GM12875 (cell line): ENCODE results near the gene TMSB10.

Experiments used
- H3K4me3 ChIP-seq: one replicate; pipeline ENCODE4 v1.5.1; 2011; ENCODE audit warnings: low read depth, low read length, control low read depth
- TF ChIP-seq, protein P1 (sequence below): IDR thresholded peaks from 2 replicates; pipeline ENCODE4 v1.5.1; 2011; ENCODE audit warnings: low read depth, mild to moderate bottlenecking, control low read depth, inconsistent platforms, low read length, moderate library complexity, borderline replicate concordance; ENCODE audit not compliant: insufficient read depth

Gene TMSB10

DNA sequence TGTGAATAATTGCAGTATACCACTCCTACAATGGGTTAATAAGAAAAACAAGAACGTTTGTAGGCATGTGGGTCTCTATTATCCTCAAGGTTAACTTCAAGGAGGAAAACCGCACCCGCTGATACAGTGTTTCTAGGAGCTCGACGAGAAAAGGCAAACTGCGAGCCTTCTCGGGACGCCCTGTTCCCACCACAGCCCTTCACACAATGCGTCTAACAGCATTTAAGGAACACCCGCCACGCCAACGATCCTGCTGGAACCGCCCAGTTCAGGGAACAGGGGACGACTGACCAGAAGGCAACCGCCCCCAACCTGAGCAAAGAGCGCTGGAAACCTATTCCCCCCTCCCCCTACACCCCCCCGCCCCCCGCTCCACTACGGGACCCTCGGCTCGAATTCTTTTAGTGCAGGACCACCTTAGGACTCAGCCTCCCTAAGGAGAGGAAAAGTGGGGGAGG lies 710 bp upstream of the TMSB10 start:
- TF ChIP-seq, protein P1, sequence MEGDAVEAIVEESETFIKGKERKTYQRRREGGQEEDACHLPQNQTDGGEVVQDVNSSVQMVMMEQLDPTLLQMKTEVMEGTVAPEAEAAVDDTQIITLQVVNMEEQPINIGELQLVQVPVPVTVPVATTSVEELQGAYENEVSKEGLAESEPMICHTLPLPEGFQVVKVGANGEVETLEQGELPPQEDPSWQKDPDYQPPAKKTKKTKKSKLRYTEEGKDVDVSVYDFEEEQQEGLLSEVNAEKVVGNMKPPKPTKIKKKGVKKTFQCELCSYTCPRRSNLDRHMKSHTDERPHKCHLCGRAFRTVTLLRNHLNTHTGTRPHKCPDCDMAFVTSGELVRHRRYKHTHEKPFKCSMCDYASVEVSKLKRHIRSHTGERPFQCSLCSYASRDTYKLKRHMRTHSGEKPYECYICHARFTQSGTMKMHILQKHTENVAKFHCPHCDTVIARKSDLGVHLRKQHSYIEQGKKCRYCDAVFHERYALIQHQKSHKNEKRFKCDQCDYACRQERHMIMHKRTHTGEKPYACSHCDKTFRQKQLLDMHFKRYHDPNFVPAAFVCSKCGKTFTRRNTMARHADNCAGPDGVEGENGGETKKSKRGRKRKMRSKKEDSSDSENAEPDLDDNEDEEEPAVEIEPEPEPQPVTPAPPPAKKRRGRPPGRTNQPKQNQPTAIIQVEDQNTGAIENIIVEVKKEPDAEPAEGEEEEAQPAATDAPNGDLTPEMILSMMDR = no peak
- H3K4me3 ChIP-seq = peak overlapping the region; percentile 91

DNA sequence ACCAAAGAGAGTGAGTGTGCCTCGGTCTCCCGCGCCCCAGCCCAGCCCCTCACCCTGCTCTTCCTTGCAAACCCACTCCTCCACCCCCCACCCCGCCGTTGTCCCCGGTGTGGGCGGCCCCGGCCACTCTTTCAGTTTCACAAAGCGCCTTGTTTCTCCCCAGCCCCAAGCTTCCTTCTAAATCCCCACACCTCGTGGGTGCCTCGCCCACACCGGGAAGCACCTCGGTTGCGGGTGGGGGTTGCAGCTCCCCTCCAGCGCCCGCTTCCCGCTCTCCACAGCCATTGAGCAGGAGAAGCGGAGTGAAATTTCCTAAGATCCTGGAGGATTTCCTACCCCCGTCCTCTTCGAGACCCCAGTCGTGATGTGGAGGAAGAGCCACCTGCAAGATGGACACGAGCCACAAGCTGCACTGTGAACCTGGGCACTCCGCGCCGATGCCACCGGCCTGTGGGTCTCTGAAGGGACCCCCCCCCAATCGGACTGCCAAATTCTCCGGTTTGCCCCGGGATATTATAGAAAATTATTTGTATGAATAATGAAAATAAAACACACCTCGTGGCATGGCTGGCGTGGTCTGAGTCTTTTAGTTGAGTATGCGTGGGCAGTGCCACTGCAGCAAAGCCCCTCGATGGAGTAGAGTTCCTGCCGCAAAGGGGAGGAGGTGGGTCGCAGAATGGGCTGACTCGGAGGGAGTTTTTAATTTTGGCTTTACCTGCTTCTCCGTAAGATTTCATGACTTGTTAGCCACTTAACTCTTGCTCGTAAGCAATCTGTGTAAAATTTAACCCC lies 848 bp downstream of the TMSB10 start:
- TF ChIP-seq, protein P1 = no peak
- H3K4me3 ChIP-seq = peak overlapping the region; percentile 91

- peak overlapping the region; percentile 91 for H3K4me3 ChIP-seq
- TF ChIP-seq, protein P1 = no peak
Measured at GRCh38 chr2:84906900-84907714, 1.7 kb downstream of the TMSB10 start.

- H3K4me3 ChIP-seq = no peak overlapping the region
- TF ChIP-seq, protein P1 = no peak
Measured at GRCh38 chr2:84908948-84909713, 3.7 kb downstream of the TMSB10 start.

DNA sequence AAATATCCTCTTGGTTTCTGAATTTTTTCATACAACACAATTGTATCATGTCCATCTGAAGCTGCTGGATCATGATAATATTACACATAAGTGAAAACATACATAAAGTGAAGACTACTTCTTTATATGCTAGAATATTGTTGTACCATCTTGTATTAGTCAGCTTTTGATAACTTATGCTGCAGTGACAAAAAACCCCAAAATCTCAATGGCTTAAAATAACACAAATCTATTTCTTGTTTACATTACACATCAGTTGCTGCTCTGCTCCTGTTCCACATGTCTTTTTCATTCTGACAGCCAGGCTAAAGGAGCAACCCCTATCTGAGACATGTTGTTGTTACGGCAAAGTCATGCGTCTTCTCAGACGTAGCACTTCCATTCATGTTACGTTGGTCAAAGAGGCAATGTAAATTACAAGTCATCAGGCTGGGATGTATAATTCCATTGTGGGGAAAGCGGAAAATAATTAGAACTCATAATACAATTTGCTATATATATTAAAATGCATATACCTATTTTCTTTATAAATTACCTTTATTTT lies 5.8 kb downstream of the TMSB10 start:
- TF ChIP-seq, protein P1 = no peak
- H3K4me3 ChIP-seq = no peak overlapping the region

DNA sequence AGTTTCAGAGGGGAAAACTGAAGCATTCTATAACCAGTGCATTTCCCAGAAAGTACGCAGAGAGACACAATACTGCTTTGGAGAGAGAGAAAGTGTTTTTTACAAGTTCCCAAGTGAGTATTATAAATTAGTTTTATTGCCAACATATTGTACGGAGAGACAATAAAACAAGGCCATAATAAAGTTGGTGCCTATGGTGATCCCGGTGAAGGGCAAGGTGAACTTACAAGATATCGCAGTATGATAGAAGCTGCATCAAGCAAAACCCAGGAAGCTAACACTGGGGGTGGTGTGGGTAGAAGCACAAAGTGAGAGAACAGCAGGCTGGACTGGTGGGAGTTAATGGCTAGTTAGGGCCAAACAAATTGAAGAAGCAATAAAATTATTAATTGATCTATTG lies 7.5 kb downstream of the TMSB10 start:
- TF ChIP-seq, protein P1 = no peak
- H3K4me3 ChIP-seq = no peak overlapping the region
